Natural killer cell (primary cell): ENCODE data around the gene RUVBL2. TPM values are rescaled to one million over a fixed set of nuclear protein-coding genes. Genes with fewer than 3 reads are reported as not detected.

Experiments used
- ATAC-seq, 3 donors: fragments of 150-1000 bp in 2 of 3; fragments of 200-7000 bp in 1 of 3; cut with Tn5 transposase; 1 replicate in 1 of 3; 2 replicates in 2 of 3; pipeline ENCODE4 v1.10.0; 2021; ENCODE audit warnings: mild to moderate bottlenecking in 2 of 3, moderate library complexity in 2 of 3
- DNase-seq, 2 donors: peaks; one replicate each; pipeline versions ENCODE4 v3.0.0 to v3.0.0-alpha.2; 2013 to 2021; ENCODE audit warnings: mixed read lengths in 1 of 2
- H3K27ac ChIP-seq: one replicate; pipeline ENCODE4 v1.5.1; 2013; ENCODE audit warnings: mild to moderate bottlenecking, low read length
- H3K27me3 ChIP-seq: one replicate; pipeline ENCODE4 v1.6.1; 2013; ENCODE audit warnings: low read length; ENCODE audit not compliant: control insufficient read depth, insufficient read depth
- H3K36me3 ChIP-seq: one replicate; pipeline ENCODE4 v1.6.1; 2013; ENCODE audit warnings: low read length; ENCODE audit not compliant: control insufficient read depth, insufficient read depth
- H3K4me1 ChIP-seq: one replicate; pipeline ENCODE4 v1.6.1; 2013; ENCODE audit warnings: low read length; ENCODE audit not compliant: control insufficient read depth, insufficient read depth
- H3K4me3 ChIP-seq: one replicate; pipeline ENCODE4 v1.5.1; 2013; ENCODE audit warnings: low read length
- H3K9me3 ChIP-seq: one replicate; pipeline ENCODE4 v1.6.1; 2013; ENCODE audit warnings: low read length; ENCODE audit not compliant: control insufficient read depth, insufficient read depth
- H3K27ac Mint-ChIP-seq, 2 donors: one replicate each; pipeline ENCODE4 v1.8.0; 2022; ENCODE audit warnings: mild to moderate bottlenecking in 2 of 2, mixed read lengths in 2 of 2, moderate library complexity in 1 of 2
- H3K27me3 Mint-ChIP-seq, 2 donors: one replicate each; pipeline ENCODE4 v1.8.0; 2022; ENCODE audit warnings: low read depth in 2 of 2, mixed read lengths in 2 of 2
- H3K36me3 Mint-ChIP-seq: one replicate; pipeline ENCODE4 v1.8.0; 2022; ENCODE audit warnings: mixed read lengths
- H3K4me1 Mint-ChIP-seq, 2 donors: one replicate each; pipeline ENCODE4 v1.8.0; 2022; ENCODE audit warnings: mixed read lengths in 2 of 2
- H3K4me3 Mint-ChIP-seq: one replicate; pipeline ENCODE4 v1.8.0; 2022; ENCODE audit warnings: mild to moderate bottlenecking, moderate library complexity, mixed read lengths
- H3K9me3 Mint-ChIP-seq, 2 donors: one replicate each; pipeline ENCODE4 v1.8.0; 2022; ENCODE audit warnings: mixed read lengths in 2 of 2
- CTCF ChIP-seq: fragments of 200-600 bp; IDR thresholded peaks from one replicate; pipeline ENCODE4 v1.8.0; 2022; ENCODE audit warnings: antibody characterized with exemption
- WGBS: methylation state at CpG from one replicate; pipeline ENCODE4 v1.1.7; 2013; ENCODE audit warnings: missing lambda C conversion rate; ENCODE audit not compliant: insufficient coverage; 5-methylcytosine and 5-hydroxymethylcytosine counted together
- intact Hi-C: fragments of 100-400 bp; cut with micrococcal nuclease; formaldehyde crosslinking; loops from one replicate; pipeline ENCODE4 v1.14.2; 2022
- total RNA-seq, 4 donors: library from RNA; stranded (reverse); fragments of 120-200 nt in 1 of 4; gene quantifications; one replicate each; pipeline versions ENCODE4 v1.2.3 to v1.2.4, GENCODE V29; 2013 to 2022

RUVBL2 gene
- total RNA-seq, 3 donors from 2014 or later (not counting 1 experiment from before 2014, with no cell fraction given), result 23.6 to 28.3 (median 26.5) TPM

- no peaks in the 10 kb centered on the region for H3K36me3 Mint-ChIP-seq
These were observed 47.0 kb upstream of the RUVBL2 start for GRCh38 chr19:48946463-48947257.

GRCh38 chr19:48947258-48947542 is 46.5 kb upstream of the RUVBL2 start:
- no peak overlapping the region for H3K27ac Mint-ChIP-seq
- DNase-seq, result no peak
- H3K4me3 ChIP-seq, result no peak overlapping the region
- H3K27me3 ChIP-seq, result no peaks in the 10 kb centered on the region
- no peaks in the 10 kb centered on the region for H3K9me3 Mint-ChIP-seq
- no peaks in the 10 kb centered on the region for H3K36me3 ChIP-seq
- H3K4me3 Mint-ChIP-seq, result no peak overlapping the region
- H3K36me3 Mint-ChIP-seq, result no peaks in the 10 kb centered on the region
- H3K27ac ChIP-seq, result no peak overlapping the region
- no peaks in the 10 kb centered on the region for H3K4me1 ChIP-seq
- WGBS, result 95% methylated on average over 3 of the region's 3 CpGs
- H3K27me3 Mint-ChIP-seq, result no peaks in the 10 kb centered on the region
- ATAC-seq, result no peak
- intact Hi-C loops, result no loop called here
- TF ChIP-seq CTCF, result no peak
- no peaks in the 10 kb centered on the region for H3K4me1 Mint-ChIP-seq
- no peaks in the 10 kb centered on the region for H3K9me3 ChIP-seq

More at GRCh38 chr19:48946463-48947257, 47.0 kb upstream of the RUVBL2 start:
- Histone ChIP-seq H3K27ac (no peak overlapping the region), H3K4me1 (no peaks in the 10 kb centered on the region), H3K4me3 (no peak overlapping the region), H3K9me3 (no peaks in the 10 kb centered on the region), H3K36me3 (no peaks in the 10 kb centered on the region), H3K27me3 (no peaks in the 10 kb centered on the region)
- Mint-ChIP-seq H3K27me3 (no peaks in the 10 kb centered on the region), H3K4me3 (no peak overlapping the region), H3K4me1 (no peaks in the 10 kb centered on the region), H3K27ac (no peak overlapping the region), H3K9me3 (no peaks in the 10 kb centered on the region)
- 80% methylated on average over 9 of the region's 9 CpGs for WGBS
- DNase-seq (no peak), ATAC-seq (no peak)
- TF ChIP-seq CTCF, result no peak
- intact Hi-C loops, result no loop called here

- no peaks in the 10 kb centered on the region for H3K9me3 Mint-ChIP-seq
These were observed 43.5 kb upstream of the RUVBL2 start for GRCh38 chr19:48950159-48950558.

More at GRCh38 chr19:48950159-48950558, 43.5 kb upstream of the RUVBL2 start:
- Mint-ChIP-seq H3K27ac (no peak overlapping the region), H3K36me3 (no peaks in the 10 kb centered on the region), H3K4me1 (peaks cover under 1 to 4% of the 10 kb centered on the region in 2 donors), H3K27me3 (no peaks in the 10 kb centered on the region), H3K4me3 (no peak overlapping the region)
- ATAC-seq, result no peak
- no peak for TF ChIP-seq CTCF
- Histone ChIP-seq H3K4me3 (no peak overlapping the region), H3K4me1 (peaks cover 8% of the 10 kb centered on the region), H3K27me3 (no peaks in the 10 kb centered on the region), H3K27ac (no peak overlapping the region), H3K9me3 (no peaks in the 10 kb centered on the region), H3K36me3 (no peaks in the 10 kb centered on the region)
- WGBS, result 74% methylated on average over 3 of the region's 3 CpGs
- intact Hi-C loops, result no loop called here
- no peak for DNase-seq
